NCI-H748 treated with DMSO at 0.1 percent for 48 hours (cell line): ENCODE measurements around the gene SPATA13.
A peak's percentile ranks its signal among the peaks of the same experiment; 100 is the strongest.

Source experiments
- DNase-seq: peaks from one replicate; lab custom pipeline; 2025; lab: John Stamatoyannopoulos, UW

Gene SPATA13

DNA sequence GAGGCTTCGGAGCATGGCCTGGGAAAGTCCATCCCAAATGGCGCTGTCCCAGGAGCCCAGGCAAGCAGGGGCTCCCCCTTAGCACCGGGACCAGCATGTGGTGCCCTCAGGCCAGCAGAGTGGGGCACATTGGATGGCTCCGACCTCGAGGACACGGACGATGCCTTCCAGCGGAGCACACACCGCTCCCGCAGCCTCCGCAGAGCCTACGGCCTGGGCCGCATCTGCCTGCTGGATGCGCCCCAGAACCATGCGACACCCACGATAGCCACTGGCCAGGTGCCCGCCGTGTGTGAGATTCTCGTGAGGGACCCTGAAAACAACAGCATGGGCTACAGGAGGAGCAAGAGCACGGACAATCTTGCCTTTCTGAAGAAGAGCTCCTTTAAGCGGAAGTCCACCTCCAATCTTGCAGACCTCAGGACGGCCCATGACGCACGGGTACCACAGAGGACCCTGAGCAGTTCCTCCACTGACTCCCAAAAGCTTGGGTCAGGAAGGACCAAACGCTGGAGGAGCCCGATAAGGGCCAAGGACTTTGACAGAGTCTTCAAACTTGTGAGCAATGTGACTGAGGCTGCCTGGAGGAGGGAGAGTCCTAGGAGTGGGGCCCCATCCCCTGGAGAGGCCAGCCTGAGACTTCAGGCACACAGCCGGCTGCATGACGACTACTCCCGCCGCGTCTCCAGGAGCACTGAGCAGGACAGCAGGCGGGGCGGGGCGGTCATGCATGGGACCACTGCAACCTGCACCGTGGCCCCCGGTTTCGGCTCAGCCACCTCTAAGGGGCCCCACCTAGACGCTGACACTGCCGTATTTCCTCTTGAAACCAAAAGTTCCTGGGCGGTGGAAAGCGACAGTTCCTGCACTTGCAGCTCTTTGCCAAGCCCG, 63.1 kb downstream of the SPATA13 start:
- DNase-seq, result no peak

DNA sequence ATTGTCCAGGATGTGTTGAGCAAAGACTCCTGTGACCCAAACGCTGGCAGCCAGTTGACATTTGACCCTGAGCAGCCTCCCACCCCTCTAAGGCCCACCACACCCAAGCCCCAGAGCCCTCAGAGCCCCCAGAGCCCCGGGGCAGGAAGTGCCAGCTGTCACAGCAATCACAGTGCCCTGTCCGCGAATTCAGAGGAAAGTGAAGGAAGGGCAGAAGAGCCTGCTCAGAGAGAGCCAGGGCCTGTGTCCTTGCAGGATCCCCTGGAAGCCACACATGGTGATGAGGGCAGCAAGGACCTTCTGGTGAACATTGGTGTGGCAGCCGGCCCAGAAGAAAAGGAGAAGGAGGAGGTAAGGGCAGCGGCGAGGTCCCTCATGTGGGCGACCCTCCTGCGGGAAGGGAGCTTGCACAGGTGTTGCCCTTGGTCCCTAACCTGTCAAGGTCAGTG, 63.7 kb downstream of the SPATA13 start:
- no peak for DNase-seq

DNA sequence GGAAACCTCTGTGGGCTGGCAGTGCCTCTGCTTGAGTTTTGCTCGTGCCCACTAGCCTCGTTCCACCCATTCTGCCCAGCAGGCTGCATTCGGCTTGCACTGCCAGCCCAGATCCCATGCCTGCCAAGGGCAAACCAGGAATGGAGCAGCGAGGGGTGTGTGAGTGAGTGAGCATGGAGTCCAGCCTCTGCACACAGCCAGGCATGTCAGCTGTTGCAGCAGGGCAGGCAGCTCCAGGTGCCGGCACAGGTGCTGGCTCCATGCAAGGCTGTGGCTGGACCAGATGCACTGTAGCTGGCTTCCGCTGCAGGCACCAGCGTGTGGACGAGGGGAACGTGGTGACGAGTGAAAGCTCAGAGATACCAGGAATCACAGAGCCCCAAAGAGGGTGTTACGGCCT, 64.5 kb downstream of the SPATA13 start:
- no peak for DNase-seq

DNA sequence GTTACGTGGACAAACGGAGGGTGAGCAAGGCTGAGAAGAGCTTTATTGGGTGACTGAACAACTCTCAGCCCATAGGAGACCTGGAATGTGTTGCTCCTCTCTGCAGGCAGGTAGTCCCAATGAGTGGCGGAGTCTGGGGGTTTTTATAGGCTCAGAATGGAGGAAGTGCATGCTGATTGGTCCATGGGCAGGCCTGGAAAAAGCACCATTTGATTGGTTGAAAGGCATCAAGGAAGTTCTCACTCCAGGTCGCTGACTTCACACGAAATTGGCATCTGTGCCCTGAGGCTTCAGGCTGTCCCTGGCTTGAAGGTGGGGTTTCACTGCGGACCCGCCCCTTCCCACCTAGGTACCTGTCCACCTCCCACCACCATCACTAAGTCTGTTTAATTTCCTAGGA, 65.4 kb downstream of the SPATA13 start:
- DNase-seq, result no peak

DNA sequence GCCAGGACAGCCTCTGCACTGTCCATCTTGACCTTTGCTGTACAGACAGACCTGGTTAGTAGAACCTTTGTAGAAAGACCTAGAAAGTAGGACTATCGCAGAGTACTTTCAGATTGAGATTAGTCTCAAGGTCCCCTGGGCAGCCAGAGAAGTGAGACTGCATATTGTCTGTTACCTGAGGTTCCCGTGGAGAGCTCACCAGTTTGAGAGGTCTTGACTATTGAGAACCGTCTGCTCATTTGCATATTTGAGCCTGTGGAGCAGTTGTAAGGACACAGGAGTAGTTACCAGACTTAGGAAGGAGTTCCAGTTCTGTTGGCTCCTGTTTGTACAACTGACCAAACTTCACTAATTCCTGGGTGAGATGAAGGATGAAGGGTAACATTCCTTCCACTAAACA, 66.2 kb downstream of the SPATA13 start:
- DNase-seq, result no peak

DNA sequence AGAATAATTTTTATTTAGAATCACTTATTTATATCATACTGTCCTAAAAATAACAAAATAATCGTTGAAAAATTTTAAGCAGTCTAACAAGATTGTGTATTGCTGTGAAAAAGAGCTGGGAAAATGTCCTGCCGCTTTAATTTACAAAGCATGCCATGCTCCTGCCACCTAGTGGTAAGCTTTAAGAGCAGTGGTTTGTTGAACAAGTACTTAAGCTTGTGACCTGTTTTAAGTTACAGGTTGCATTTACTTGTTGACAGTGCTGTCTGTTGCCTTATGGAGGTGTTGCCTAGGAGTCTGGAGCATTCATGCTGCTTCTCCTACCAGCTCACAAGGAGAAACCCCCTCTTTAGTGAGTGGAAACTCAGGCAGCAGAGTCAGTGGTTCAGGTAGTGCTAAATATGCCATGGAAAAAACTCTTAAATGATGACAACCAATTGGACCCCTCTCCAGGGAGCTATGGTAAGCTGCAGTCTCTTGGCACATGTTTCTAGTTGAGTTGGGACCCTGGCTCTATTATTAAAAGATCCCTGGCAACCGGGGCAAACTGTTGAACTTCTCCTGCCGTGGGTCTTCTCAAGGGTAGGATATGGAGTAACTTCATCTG, 68.4 kb downstream of the SPATA13 start:
- DNase-seq, result peak; percentile 79

DNA sequence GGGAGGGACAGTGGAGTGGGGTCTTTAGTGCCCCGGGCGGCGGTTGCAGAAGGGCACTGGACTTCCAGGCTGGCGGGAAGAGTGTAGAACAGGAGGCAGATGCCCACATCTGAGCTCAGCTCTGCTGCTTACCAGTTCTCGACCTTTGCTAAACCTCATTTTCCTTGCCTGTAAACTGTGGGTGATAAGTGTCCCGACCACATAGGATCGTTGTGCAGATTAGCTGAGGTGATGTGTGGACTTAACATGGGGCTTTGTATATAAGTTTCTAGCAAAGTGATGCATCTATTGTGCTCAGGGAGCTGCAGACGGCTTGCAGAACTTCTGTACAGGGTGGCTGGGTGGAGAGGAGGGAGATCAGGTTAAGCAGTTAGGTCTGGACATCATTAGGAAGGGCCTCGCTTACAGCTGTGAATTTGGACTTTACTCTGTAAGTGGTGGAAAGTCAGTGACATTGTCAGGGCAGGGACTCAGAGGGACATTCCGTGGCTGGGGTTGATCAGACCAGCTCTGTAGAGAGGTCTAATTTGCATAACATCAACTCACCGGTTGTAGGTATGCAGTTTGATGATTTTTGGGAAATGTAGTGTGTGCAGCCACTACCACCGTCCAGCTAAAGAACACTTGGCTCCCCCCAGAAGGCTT, 70.0 kb downstream of the SPATA13 start:
- DNase-seq, result no peak

DNA sequence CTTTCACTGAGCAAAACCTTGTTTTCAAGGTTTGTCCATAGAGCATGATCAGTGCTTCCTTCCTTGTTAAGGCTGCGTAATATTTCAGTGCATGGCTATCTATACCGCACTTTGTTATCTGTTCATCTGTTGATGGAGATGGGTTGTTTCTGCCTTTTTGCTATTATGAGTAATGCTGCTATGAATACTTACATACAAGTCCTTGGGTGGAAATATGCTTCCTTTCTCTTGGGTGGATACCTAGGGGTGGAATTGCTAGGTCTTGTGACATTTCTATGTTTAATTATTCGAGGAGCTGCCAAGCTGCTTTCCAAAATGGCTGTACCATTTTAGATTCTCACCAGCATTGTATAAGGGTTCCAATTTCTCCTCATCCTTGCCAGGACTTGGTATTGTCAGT, 70.9 kb downstream of the SPATA13 start:
- DNase-seq, result no peak

DNA sequence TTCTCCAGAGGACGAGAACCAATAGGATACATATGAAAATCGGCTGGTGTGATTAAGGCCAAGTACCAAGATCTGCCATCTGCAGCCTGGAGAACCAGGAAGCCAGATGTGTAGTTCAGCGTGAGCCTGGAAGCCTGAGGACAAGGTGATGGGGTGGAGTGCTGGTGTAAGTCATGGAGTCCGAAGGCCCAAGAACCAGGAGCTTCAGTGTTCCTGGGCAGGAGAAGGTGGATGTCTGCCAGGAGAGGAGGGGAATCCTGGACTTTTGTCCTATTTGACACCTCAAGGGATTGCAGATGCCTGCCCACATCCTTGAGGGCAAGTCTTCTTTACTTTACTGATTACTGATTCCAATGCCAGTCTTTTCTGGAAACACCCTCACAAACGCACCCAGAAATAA, 71.5 kb downstream of the SPATA13 start:
- no peak for DNase-seq

DNA sequence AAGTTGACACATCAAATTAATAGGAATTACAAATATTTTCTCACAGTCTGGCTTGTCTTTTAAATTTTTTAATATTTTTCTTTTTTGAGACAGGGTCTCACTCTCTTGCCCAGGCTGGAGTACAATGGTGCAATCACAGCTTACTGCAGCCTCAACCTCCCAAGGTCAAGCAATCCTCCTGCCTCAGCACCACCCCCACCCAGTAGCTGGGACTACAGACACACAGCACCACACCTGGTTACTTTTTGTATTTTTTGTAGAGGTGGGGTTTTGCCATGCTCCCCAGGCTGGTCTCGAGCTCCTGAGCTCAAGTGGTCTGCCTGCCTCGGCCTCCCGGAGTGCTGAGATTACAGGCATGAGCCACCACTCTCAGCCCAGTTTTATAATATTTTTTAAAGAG, 72.0 kb downstream of the SPATA13 start:
- DNase-seq, result no peak

DNA sequence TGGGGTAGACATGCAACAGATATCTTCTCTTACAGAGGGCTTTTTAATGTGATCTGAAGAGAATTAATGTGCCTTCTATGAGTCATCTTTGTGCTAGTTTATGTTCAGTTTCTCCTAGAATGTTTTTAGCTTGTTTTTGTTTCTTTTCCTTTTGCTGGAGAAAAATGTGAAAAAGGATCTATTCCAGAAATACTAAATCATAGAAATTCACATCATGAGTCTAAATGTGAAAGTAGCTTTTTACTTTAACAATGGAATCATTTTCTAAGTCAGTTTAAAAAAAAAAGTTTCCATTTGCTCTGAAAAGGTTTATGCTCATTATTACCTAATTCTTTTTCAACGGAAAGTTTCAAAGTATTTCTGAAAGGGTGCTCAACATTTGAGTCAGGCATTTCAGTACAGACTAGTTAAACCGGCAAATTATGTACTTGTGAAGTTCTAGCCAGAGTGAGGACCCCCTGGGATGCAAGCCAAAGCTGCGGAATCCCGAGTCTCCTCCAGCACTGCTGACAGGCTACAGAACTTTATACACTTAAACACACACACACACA, 72.9 kb downstream of the SPATA13 start:
- no peak for DNase-seq

DNA sequence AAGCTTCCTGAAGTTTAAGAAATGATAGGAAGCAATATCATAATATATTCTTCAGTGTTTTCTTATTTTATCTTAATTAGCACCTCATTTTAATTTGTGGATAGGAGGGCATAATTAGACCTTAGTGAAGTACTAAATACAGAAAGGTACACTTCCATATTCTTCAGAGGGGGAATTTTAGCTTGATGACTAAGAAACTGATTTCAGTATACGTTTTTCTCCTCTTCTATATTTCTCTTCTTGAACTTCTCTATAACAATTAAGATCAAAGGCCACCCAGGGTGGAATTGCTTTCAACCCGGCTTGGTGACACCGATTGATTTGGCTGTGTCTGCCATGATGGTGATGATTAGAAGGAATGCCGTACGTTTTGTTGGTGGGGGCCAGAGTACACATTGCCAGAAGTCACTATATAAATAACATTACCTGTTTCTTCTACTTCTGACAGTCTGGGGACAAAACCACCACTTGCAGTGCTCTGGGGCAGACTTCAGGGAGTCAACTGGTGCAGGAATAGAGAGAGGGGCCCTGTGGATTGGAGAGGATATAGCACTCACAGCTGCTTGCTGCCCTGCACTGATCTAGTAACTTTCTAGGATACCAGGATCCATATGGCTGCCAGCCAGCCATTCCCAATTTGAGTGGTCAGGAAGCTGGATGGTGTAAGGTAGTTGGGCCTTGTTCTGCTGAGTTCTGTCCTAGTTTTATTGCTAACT, 73.8 kb downstream of the SPATA13 start:
- DNase-seq, result no peak

DNA sequence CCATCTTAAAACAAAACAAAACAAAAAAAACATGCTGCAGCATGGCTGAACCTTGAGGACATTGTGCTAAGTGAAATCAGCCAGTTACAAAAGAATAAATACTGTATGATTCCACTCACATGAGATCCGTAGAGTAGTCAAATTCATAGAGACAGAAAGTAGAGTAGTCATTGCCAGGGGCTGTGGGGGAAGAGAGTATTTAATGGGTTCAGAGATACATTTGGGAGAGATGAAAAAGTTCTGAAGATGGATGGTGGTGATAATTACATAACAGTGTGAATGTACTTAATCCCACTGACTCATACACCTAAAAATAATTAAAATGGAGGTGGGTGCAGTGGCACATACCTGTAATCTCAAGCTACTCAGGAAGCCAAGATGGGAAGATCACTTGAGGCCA, 76.8 kb downstream of the SPATA13 start:
- DNase-seq, result no peak

DNA sequence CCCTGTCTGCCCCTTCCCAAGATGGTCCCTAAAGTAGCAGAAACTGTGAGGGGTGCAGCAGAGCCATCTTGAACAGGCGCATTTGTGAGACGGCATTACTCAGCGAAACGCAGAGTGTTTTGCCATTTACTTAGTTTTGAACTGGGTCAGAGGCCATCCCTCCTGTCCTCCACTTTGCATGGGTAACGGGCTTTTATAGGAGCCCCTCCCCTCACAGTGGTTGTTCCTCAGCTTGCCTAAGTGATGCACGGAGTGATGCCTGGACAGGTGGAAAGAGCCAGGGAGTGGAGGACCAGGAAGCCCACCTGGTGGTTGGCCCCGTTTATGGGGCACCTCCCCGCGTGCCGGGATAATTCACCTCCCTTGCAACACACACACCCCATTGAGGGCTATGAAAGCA, 80.8 kb downstream of the SPATA13 start:
- DNase-seq, result no peak

DNA sequence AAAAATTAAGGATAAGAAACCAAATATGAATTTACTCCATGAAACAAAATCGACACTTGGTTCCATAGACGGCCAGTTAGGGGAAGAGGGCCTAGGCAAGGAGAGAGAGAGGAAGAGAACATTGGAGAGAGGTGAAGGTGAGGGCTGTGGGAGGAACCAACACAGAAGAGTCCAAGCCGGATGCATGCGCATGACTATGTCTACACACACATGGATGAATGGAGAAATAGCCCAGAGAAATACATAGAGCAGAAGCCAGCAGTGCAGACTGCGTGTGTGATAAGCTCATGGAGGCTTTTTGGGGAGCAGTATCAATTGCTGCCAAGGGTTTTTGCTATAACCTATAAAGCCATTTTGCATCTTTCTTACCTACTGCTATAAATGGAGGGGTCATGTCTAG, 81.6 kb downstream of the SPATA13 start:
- DNase-seq, result no peak

DNA sequence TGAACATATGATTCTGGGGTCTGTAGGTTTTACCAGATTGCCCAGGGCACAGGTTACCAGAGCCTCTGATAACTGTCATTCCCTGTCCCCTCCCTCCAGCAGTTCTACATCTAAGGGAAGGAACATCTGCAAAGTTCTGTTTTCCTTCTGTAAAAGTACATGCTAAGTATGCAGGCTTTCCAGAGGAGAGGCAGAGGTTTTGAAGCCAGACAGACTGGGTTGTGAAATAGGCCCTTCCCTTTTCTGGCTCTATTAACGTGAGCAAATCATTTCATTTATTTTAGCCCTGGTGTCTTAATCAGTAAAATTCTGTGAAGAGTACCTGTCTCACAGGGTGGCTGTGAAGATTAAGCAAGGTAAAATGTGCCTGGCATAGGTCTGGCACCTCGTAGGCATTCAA, 82.8 kb downstream of the SPATA13 start:
- no peak for DNase-seq

DNA sequence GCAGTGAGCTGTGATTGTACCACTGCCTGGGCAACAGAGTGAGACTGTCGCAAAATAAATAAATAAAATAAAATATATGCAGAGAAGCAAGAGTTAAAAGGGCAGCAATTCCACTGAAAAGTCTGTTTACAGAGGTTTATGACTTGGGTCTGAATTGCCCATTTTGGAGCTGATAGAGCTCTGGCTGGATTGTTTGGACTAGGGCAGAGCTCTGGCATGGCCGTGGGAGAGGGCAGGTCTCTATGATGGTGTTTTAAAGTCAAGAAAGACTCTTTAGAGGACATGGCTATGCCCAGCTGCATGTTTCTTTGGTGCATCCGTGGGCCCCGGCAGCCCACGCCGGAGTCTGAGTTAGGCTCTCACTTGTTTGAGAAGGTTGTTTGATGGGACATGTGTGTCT, 84.3 kb downstream of the SPATA13 start:
- no peak for DNase-seq

DNA sequence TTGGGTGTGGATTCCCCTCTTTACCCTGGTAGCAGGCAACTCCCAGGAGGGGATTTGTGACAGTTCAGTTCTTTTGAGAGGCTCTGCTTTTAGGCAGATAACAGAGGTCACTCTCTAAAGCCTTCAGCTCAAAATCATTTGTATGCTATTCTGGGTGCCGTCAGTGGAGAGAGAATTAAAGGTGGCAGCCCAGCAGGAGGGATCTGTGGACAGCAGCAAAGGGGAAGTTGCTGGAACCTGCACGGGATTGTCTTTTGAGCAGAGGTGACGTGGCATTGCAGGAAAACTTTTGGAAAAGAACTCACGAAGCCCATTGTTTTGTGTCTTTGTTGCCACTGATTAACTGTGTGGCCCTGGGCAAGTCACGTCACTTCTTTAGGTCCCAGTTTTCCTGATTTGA, 86.5 kb downstream of the SPATA13 start:
- no peak for DNase-seq

DNA sequence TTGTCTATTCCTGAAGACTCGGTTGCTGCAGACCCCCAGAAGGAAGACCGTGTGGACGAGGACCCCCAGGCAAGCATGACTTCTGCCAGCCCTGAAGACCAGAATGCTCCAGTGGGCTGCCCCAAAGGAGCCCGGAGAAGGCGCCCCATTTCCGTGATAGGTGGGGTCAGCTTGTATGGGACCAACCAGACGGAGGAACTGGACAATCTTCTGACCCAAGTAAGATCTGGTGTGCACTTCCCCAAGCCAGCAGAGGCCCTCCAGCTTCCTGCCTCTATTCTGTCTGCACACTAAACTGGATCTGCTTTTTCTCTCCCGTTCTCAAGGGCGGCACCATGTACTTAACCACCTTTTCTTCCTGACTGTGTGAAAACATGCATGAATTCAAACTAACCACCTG, 89.1 kb downstream of the SPATA13 start:
- no peak for DNase-seq

DNA sequence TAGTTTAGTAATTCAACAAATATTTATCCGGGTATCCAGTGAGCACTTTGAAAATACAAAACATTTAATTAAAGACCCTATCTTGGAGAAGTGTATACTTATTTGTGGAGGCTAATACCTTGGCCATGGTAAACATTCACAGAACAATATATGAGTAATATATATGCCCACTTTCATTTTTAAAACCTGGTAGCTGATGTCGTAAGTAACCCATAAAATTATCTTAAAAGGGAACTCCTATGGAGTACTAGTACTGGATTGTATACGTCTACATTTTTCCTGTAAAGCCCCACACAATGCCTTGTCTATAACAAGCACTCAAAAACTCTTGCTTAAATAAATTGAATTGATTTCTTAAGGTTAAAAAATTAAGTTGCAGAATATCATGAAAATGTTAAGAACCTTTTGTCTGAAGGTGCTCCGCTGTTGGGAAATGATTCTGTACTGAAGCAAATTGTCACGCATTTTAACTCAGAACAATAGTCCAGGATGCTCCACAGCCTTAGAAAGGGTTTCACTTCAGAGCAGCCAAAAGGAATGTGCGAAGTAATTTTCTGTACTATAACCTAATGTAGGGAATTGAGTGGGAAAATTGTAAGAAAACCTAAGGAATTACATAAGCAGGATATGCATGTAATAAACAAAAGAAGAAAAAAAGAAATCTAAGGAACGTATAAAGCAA, 90.0 kb downstream of the SPATA13 start:
- DNase-seq, result no peak

DNA sequence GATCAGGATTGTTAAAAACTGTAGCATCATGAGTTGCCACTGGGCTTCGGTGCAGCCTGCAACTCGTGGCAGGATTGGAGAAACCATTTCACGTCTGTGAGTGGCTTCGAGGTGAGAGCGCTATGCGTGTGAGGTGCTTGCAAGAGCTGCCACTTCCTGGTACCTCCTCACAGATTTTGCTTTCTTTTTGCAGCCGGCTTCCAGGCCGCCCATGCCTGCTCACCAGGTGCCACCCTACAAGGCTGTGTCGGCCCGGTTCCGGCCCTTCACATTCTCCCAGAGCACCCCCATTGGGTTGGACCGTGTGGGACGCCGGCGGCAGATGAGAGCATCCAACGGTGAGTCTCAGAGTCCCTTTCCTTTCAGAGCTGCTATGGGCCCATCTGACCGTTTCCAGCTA, 91.0 kb downstream of the SPATA13 start:
- no peak for DNase-seq

DNA sequence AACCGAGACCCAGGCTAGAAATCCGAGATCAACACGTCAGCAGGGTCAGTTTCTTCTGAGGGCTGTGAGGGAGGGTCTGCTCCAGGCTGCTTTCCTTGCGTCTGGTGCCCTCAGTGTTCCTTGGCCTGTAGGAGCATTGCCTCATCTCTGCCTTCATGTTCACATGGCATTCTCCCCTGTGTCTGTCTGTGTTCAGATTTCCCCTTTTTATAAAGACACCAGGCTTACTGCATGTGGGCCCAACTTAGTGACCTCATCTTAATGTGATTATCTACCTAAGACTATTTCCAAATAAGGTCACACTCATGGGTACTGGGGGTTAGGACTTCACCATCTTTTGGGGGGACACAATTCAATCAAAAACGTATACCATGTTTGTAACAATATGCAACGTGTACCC, 91.6 kb downstream of the SPATA13 start:
- DNase-seq, result no peak
